NCI-H2196 (cell line): Measurements from ENCODE around the gene SOX18.
A peak's percentile ranks its signal among the peaks of the same experiment; 100 is the strongest.

Experiments
- DNase-seq: peaks from one replicate; lab custom pipeline; 2025; ENCODE audit not compliant: unreplicated experiment; lab: John Stamatoyannopoulos, UW

The SOX18 gene

DNA sequence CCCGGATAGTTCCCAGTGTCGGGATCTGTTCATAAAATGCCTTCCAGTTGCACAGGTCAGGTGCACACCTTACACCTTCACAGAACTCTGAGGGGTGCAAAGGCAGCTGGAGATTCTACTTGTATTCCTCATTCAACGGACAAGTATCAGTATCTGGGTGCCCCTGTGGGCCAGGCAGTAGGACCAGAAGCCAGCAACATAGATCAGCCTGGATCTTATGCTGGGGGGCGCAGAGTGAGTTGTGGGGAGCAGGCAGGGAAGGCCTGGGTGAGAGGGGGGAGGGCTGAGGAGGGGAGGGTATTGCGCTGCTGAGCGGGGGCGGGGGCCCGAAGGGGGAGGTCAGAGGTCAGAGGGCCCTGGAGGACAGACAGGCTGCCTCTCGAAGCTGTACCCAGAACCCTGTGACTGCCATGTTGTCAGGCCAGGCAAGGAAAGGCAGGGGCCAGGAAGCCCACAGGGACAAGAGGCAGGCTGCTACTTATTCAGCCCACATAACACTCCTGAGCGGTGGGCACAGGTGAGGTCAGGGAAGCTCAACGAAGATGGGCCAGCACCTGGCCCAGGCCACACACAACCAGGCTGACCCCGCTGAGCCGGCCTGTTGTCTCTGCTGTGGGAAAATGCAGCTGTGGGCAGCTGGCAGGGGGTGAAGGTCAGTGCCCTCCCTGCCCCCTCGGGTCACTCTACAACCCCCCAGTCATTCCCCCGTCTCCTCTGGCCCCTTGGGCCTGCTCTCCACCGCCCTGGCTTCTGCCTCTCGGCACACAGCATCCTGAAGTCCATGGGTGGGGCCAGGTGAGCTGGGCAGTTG, 31.6 kb upstream of the SOX18 start:
- DNase-seq: no peak

GRCh38 chr20:64080013-64080812, 30.8 kb upstream of the SOX18 start, which contains the start of gene OPRL1:
Gene OPRL1, plus strand, starts transcription at chr20:64080082. Its CDS starts 12,639 bp downstream, at chr20:64092721.
- no peak for DNase-seq

DNA sequence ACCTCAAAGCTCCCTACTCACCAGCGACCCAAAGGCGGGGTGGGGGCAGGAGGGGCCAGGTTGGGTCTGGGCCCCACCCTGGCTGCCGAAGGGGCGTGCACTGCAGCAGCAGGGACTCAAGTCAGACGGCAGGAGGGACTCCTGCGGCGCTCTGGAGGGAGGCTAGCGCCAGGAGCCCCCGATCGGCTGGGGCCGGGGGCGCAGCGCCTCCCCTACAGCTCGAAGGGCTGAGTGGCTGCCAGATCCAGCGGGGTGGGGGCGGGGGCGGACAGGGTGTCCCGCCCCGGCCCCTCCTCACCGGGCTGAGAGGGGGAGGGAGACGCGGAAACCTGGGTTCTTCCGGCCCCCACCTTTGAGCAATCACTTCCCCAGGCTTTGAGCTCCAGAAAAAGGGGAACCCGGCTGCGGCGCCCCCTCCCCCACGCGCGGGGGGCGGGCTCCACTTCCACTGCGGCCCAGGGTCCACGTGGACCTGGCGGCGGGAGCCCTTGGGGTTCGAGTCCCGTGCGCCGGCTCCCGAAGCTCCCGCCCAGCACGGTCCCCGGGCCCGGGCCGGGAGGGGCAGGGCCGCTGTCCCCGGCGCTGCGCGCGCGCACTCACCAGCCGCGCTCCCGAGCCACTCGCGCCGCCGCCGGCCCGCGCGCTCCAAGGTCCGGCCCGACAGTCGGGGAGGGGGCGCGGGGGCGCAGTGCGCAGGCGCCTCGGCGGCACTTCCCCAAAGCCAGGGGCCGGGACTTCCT, 30.0 kb upstream of the SOX18 start, which contains the start of gene RGS19:
TSS of gene RGS19 (minus strand) at position 246 of the 740 bp plus-strand sequence. CDS start 2,632 bp downstream, outside the sequence.
- peak; percentile 87 for DNase-seq

GRCh38 chr20:64078934-64079272, 29.5 kb upstream of the SOX18 start:
- DNase-seq: no peak

GRCh38 chr20:64077876-64078551, 28.6 kb upstream of the SOX18 start:
- DNase-seq: no peak

DNA sequence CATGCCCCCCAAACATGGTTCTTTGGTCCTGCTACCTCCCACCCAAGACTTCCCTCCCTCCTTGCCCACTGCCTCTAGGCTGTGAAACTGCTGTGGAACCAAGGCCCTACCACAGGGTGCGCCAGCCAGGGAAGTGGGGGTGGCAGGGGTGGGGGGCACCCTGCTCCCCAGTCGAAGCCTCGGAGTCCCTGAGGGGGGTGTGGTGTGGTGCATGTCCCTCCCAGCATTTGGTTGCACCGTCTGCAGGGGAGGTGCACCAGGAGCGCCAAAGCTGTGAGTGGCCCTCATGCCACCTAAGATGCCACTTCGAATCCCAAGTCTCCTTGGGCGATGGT, 28.1 kb upstream of the SOX18 start:
- DNase-seq: no peak

DNA sequence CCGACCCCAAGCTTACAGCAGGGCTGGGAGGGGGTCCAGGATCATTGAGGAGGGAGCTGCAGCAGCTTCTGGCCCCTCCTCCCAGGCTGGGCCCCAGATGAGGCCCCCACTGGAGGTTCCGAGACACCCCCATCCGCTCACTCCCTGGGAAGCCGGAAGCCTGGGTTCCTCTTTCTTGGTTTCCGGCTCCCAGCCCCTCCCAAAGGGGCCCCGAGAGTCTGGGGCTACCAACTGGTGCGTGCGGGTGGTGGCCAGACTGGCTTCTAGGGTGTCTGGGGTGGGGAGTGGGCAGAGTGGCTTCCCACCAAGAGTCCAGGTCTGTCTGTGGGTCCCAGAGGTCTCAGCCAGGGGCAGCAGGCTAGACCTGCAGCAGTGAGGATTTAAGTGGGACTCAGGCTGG, 27.7 kb upstream of the SOX18 start:
- no peak for DNase-seq

DNA sequence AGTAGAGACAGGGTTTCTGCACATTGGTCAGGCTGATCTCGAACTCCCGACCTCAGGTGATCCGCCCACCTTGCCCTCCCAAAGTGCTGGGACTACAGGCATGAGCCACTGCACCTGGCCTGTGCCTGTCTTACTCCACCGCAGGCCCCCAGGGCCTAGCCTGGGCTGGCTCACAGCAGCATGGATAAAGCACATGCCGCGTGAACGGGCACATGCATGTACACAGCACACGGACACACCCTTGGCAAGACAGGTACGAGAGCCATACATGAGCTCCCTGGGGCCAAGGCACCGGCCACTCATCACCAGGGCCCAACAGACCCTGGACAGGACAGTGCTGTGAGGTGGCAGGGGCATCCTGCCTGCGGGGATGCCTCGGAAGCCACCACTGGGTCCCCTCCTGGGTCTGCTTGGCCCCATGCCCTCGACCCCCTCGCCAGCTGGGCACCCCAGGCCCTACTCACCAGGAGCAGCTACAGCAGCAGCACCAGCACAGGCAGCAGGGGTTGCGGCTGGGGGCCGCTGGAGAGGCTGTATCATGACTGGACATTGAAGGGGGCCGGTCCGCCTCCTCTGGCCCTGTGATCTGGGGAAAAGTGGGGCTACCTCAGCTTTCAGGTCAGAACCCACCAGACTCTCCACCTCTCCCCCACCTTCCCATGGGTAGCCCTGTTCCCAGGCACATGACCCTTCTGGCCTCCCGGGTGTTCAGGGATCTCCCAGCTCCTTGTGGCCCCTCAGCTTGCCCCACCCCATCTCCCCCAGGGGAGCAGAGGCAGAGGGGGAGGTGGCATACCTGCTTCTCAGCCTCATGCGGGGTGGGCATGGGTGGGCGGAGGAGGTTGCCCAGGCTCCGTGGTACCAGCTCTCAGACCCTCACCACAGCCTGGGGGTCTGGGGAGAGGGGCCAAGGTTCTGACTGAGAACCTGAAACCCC, 26.9 kb upstream of the SOX18 start:
- DNase-seq: no peak

GRCh38 chr20:64075556-64075955, 26.1 kb upstream of the SOX18 start:
- DNase-seq: no peak

DNA sequence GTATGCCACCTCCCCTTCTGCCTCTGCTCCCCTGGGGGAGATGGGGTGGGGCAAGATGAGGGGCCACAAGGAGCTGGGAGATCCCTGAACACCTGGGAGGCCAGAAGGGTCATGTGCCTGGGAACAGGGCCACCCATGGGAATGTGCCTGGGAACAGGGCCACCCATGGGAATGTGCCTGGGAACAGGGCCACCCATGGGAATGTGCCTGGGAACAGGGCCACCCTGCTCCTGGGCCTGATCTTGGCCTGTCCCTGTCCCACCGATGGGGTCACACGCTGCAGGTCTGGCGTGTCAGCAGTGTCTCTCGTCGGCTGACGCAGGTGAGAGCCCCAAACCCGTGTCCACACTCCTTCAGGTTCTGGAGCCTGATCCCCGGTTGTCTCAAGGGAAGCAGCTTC, 25.5 kb upstream of the SOX18 start:
- no peak for DNase-seq

DNA sequence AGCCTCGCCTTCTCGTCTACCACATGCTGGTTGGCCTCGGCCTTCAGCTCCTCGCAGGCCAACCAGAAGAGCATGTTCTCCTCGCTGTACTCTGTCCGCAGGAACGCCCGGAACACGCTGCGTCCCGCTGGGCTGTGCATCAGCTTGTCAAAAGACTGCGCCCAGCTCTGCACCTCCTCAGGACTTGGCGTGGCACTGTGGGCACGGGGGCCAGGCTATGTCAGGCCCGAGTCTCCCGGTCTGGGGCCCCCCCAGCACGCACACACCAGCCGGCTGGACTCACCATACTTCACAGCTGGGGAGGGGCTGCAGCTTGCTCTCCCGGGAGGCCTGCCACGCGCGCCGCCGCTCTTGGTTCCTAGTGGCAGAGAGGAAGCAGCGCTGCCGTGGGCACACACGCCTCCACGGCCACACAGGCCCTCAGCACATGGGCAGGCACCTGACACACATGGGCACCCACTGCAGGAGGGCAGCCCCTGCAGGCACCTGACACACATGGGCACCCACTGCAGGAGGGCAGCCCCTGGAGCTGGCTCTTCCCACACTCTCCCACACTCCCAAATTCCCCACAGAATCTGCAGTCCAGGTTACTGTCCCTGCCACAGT, 24.8 kb upstream of the SOX18 start:
- no peak for DNase-seq

DNA sequence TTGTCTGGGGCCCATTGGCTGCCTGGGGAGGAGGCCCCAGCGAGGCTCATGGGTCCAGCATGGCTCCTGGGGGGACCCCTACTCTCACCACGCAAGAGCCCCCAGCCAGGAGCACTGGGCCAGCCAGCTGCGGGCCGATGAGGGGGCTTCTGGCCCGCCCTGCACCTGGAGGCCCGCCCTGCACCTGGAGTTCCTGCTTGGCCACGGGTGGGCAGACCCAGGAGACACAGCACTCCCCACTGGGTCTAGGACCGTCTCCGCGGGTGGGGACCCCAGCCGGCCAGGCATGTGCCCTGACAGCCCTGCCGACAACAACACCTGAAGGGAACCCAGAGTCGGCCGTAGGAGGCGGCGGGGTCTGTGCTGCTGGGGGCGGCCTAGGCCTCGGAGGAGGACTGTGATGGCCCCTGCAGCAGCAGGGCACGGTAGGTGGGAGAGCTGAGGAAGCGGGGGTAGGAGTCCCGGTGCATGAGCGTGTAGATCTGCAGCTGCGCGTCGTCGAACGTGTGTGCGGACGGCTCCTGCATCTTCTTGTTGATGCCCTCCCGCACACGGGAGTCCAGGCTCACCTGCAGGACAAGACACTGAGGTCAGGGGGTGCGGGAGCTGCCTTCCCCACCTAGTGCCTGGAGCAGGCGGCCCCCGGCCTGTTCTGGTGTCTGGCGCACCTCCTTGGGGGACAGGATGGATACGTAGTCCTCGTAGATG, 24.2 kb upstream of the SOX18 start:
- no peak for DNase-seq

DNA sequence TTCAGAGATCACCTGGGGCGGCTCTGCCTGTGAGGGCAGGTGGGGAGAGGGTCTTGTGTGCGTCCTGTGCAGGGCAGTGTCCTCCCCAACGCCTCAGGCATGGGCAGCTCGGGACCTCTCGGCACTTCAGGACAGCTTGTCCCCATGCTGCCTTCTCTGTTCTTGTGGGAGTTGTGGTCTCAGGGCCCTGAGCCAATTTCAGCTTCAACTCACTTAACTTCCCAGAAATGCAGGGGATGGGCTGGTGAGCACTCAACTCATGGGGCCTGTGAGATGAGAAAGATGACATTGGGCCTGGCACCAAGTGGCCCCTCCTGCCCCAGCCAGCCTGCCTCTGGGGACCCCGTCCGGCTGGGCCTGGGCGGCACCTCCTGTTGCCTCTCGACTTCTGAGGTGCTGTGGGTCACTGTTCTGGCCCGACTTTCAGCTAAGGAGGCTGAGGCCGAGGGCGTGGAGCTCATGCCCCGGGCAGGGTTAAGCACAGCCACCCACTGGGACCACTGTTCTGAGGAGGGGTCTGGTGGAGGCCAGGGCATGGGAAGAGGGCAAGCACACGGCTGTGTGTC, 23.1 kb upstream of the SOX18 start:
- DNase-seq: no peak

DNA sequence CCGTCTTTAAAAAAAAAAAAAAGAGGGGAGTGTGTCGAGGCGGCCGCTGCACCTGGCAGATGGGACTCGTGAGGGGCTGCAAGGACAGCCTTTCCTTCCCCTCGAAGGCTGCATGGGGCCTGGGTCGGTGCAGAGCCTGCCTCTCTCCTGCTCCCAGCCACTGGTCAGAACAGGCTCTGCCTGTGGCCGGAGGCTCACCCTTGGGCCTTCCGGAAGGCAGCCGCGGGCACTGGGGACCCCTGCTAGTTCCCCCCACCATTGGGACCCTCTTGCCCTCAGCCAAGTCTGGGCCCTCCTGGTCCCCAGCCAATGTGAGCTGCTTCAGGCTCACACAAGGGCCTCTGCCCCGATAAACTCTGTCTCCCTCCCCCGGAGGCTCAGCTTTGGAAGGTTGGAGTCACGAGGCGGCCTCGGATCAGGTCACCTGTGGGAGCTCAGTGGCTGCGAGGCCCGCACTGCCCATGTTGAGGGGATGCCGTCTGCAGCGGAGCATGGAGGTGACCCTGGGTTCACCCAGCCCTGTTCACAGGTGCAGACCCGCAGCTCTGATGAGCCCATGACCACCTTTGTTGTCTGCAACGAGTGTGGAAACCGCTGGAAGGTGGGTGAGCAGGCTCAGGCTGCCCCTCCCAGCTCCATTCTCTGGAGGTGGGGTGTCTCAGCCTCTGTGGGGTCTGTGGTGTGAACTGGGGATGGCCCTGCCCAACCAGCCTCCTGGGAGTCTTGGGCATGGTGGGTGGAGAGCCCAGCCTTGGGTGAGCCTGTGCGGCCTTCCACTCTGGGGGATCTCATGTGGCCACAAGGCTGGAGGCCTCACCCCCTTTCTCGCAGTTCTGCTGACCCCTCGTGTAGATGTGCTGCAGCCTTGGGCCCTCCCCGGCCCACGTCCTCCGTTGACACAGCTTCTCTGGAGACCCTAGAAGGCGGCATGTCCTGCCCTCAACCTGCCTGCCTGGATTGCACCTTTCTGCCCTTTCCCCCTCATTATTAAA, 22.2 kb upstream of the SOX18 start:
- DNase-seq: no peak

DNA sequence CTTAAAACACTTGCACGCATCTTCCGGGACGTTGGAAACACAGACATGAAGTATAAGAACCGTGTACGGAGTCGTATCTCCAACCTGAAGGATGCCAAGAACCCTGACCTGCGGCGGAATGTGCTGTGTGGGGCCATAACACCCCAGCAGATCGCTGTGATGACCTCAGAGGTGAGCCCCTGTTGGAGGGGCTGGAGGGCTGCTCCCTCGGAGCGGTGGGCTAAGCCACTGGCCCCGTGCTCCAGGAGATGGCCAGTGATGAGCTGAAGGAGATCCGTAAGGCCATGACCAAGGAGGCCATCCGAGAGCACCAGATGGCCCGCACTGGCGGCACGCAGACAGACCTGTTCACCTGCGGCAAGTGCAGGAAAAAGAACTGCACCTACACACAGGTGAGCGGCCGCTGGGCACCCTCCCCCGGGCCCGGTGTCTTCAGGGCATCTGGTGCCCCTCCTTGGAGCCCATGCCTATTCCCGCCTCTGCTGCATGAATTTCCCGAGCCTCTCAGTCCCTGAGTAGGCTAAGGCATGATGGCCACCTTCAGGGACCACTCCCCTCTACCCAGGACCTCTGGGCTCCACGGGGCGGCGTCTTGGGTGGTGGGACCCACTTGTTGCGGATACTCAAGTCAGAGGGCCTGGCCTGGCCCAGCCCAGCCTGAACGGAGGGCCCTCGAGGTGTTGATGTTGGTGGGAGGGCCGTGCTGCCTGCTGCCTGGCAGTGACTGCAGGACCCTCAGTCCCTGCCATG, 21.0 kb upstream of the SOX18 start:
- DNase-seq: no peak

- DNase-seq: peak; percentile 26
These were observed 20.3 kb upstream of the SOX18 start for GRCh38 chr20:64069614-64070243.
